GM19397 (cell line): ENCODE results near the gene OVCH2.

Source experiments
- ATAC-seq: cut with Tn5 transposase; IDR thresholded peaks from one replicate; pipeline ENCODE4 v1.9.1; 2021; ENCODE audit warnings: mild to moderate bottlenecking, moderate library complexity; ENCODE audit not compliant: unreplicated experiment

The OVCH2 gene

GRCh38 chr11:7640816-7641215 lies 65.5 kb downstream of the OVCH2 start:
- no peak for ATAC-seq

- no peak for ATAC-seq
Observed at GRCh38 chr11:7639643-7640025, 66.6 kb downstream of the OVCH2 start.
